HG02870 (cell line): ENCODE data around the gene PRXL2C.
"Not testable (repeated sequence)": the region's sequence is repeated elsewhere in the genome, so short reads cannot be mapped to it uniquely, and the experiment has no call there.

Experiments
- ATAC-seq: cut with Tn5 transposase; IDR thresholded peaks from one replicate; pipeline ENCODE4 v1.9.1; 2021; ENCODE audit warnings: mild to moderate bottlenecking, moderate library complexity; ENCODE audit not compliant: unreplicated experiment

Gene PRXL2C

DNA sequence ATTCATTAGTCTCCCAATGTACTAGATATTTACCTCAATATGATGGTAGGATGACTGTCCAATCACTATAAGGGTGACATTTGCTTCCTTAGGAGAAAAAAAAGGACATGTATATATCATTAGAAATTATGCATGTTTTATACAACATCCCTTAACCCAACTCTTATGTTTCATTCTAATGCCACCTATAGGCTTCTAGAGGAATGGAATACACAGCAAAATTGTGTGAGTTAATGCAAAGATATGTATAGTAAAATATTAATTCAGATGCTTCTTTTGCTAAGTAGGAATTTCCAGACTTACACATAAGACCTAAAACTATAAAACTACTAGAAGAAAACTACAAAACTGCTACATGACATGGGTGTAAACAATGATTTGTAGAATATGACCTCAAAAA, 3.5 kb downstream of the PRXL2C start:
- ATAC-seq: no peak

DNA sequence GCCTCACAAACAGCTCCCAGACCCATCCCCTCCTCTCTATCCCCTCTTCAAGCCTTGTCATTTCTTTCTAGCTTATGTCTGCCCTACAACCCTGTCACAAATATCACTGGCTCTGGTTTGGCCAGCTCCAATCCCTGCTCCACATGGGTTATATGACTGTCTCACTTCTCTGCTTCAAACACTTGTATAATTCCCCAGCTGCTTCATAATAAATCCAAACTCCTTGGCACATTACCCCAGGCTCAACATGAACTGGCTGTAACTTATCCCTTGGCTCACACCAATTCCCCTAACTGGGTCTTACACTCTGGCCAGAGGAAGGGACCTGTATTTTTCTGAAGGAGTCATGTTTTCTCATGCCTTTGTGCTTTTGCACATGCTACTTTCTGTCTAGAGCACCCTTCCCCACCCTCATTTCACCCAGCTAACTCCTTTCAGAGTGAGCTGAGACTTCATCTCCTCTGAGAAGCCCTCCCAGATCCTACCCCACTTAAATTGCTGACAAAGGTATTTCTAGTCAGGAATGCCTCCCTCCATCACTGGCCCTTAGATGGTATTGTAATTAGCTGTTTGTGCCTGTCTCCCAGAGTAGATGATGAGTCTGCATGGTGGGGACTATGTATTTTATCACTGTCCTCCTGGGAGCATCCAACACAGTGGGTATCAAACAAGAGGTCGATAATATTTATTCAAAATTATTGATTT, 5.3 kb downstream of the PRXL2C start:
- no peak for ATAC-seq

DNA sequence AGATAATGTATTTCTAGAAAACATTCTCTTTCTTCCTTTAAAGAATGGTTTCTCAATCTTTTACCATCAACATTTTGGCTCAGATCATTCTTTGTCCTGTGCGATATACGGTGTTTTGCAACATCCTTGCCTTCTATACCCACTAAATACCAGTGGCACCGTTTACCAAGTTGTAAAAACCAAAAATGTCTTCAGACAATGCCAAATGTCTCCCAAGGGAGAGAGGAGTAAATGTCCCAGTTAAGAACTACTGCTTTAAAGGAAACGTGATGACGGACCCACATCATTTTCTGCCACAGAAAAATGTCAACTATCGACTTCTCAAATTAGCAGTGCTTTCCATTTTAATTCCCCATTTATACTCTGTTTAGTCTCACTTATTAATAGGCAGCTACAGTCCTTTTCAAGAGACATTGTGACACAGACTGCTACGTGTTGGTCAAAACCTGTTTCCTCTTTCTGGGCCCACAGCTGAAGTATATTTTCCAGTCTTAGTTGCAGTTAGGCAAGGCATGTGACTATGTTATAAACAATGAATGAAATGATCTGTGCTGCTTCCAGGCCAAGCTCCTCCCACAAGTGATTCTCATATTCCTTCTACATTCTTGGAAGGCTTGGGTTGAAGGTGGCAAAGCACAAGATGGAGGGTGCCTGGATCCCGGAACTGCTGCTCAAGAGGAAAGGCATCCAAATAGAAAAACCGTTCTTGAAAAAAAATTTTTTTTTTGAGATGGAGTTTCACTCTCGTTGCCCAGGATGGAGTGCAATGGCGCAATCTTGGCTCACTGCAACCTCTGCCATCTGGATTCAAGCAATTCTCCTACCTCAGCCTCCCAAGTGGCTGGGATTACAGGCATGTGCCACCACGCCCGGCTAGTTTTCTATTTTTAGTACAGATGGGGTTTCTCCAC, 8.8 kb downstream of the PRXL2C start:
- ATAC-seq: no peak

DNA sequence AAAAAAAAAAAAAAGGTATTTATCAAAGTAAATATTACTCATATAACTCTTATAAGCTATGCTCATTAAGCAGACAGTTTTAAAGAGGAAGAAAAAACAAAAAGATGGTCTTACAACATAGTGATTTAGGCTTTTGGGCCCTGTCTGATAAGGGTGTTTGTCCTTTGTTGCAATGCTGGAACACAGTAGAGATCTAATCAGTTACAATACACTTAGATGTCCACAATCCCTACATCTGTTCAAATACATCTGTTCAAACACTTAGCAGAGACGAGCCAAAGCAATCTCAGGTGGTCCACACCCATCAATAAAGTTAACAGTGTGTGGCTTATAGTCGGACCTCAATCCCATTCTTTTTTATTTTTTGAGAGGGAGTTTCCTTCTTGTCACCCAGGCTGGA, 11.0 kb downstream of the PRXL2C start:
- ATAC-seq: no peak

DNA sequence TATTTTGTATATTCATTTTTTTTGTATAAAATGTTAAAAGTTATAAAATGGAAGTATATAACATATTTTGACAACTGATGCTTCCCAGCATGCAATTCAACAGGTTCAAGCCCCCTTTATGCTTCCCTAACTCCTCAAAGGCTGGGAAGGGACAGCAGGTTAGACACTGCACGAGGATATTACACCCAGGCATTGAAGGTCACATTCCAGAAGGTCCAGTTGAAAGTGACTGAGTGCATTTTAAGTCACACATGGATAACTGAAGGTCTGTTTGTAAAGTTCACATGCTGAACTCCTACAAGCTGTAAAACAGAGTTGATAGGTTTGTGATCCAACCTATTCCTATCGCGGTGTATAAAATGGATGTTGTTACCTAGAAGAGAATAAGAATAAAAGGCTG, 13.6 kb downstream of the PRXL2C start:
- ATAC-seq: no peak

DNA sequence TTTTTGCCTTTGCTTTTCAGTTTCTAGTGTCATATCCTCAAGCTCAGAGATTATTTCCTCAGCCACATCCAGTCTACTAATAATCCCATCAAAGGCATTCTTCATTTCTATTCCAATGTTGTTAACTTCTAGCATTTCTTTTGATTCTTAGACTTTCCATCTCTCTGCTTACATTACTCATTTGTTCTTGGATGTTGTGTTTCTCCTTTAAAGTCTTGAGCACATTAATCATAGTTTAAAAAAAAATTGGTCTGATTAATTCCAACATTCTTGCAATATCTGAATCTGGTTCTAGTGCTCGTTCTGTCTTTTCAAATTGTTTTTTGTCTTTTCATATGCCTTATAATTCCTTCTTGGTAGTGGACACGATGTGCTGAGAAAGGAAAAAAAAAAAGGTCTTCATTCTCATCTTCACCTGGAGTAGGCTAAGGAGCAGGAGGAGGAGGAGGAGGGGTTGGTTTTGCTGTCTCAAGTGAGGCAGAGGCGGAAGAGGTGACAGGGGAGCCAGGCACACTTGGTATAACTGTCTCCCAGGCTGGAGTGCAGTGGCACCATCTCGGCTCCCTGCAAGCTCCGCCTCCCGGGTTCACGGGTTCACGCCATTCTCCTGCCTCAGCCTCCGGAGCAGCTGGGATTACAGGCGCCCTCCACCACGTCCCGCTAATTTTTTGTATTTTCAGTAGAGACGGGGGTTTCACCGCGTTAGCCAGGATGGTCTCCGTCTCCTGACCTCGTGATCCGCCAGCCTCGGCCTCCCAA, 16.3 kb downstream of the PRXL2C start:
- no peak for ATAC-seq

DNA sequence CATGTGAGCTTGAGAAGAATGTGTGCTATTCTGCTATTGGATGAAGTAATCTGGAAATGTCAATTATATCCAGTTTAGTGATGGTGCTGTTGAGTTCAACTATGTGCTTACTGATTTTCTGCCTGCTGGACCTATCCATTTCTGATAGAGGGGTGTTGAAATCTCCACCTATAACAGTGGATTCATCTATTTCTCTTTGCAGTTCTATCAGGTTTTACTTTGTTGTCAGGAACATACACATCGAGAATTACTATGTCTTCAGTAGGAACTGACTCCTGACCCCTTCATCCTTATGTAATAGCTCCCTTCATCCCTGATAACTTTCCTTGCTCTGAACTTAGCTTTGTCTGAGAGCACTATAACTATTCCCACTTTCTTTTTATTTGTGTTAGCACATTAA, 18.7 kb downstream of the PRXL2C start:
- ATAC-seq: no peak

DNA sequence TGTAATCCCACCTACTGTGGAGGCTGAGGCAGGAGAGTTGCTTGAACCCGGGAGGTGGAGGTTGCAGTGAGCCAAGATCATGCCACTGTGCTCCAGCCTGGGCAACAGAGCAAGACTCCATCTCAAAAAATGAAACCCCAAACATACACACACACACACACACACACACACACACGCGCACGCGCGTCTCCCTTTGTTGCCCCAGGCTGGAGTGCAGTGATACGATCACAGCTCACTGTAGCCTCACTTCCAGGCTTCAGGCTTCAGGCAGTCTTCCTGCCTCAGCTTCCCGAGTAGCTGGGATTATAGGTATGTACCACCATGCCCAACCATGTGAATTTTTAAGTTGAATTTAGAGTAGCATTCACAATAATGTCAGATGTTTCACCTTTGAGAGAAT, 21.5 kb downstream of the PRXL2C start:
- not testable (repeated sequence) for ATAC-seq

DNA sequence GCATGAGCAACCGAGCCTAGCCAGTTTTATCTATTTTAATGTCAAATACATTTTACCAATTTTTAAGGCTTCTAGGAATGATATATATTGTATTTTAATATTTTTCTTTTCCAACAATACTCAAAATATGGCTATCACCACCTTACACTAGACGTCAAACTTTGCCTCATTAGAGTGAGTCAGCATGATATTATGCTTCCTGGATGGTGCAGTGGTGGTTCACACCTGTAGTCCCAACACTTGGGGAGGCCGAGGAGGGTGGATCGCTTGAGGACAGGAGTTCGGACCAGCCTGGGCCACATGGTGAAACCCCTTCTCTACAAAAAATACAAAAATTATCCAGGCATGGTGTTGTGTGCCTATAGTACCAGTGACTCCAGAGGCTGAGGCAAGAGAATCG, 28.2 kb downstream of the PRXL2C start:
- ATAC-seq: no peak

DNA sequence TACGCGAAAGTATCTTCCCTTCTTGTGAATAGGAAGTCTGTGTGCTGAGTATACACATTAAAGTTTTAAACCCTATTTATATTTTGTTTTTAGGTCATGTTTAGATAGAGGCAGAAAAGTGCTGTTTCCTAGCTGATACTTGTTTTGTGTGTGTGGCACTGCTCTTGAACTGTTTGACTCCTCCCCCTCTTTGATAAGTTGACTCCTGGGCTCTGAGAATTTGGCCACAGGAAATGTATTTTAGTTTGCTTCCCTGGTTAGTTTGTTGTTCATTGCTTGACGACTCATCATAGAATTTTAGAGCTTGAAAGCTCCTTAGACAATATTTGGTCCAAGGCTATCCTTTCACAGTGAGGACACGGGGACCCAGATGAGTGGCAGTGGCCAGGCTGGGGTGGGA, 33.5 kb downstream of the PRXL2C start:
- ATAC-seq: no peak

DNA sequence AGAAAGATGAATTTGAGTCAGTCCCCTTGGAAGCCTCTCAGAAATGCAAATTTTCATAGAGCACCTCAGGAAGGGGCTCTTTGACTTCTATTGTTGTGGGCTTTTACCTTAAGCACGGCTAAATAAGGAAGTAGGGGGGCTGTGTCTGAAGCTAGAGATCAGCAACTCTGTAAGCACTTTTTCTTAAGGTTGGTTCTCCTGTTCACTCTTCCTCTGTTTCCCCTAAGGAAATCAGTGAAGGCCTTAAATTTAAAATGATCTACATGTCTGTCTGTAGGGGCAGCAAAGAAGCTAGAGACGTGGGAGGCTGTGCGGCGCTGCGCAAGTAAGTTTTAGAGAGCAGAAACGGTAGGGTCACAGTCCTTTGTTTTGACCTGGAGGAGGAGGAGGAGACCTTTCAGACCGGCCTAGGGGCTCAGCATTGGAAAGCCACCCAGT, 34.3 kb downstream of the PRXL2C start:
- no peak for ATAC-seq

DNA sequence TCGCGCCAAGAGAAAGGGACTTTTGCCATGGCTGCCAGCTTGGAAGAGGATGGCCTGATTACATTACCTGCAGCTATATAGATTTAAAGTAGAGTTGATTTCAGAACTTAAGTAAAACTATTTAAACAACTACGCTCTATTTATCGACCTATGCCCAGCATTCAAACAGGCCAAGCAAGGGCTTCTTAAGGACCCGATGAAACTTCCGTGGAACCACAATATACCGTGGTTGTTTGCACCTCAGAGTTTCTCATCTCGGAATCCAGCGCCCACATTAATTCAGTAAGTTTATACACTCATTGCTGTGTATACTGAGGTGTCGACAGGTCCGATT, 35.0 kb downstream of the PRXL2C start:
- ATAC-seq: no peak

DNA sequence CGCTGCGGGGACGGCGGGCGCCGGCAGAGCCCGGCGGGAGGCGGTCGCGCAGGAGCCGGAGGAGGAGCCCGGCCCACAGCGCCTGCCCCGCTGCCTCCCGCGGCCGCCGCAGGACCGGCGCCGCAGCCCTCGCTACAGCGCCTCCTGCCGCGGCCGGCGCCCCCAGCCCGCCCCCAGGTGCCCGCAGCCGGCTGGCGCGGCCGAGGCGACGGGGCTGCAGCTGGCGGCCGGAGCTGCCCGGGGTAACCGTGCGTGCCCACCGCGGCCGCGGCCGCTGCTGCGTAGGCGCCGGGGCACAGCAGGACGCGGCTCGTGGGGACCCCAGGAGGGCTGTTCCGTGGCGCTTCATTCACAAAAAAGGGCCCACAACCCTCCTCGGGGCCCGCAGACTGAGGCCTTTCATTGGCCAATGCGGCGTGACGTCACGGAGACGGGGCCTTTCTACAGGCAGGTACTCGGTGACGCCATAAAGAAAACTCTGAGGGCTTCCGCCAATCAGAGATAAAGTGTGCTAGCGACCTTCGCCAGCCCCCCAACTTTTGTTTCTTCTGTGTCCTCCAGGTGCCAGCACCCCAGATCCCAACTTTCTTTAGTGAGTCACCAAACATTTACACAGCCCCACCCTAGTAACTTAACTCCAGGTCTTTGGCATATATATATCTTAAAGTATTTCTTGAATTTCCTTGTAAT, 35.5 kb downstream of the PRXL2C start, which contains the start of gene CDC14B:
Gene CDC14B (minus strand): TSS at position 353 of the 690 bp plus-strand sequence. CDS start 465 bp downstream, outside the sequence.
- no peak for ATAC-seq

DNA sequence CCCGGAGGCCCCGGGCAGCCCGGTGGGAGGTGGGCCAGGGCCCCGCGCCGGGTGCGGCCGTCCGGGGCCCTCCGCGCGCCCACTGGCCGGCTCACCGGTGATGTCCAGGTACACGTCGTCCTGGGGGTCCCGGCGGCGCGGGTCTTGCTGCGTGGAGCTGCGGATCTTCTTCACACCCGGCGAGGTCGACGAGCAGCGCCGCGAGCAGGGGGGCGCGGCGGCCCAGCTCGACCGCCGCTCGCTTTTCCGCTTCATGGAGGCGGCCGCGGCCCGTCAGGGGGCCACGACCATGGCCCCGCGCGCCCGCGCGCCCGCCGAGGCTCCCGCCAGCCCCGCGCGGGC, 36.0 kb downstream of the PRXL2C start:
- no peak for ATAC-seq

DNA sequence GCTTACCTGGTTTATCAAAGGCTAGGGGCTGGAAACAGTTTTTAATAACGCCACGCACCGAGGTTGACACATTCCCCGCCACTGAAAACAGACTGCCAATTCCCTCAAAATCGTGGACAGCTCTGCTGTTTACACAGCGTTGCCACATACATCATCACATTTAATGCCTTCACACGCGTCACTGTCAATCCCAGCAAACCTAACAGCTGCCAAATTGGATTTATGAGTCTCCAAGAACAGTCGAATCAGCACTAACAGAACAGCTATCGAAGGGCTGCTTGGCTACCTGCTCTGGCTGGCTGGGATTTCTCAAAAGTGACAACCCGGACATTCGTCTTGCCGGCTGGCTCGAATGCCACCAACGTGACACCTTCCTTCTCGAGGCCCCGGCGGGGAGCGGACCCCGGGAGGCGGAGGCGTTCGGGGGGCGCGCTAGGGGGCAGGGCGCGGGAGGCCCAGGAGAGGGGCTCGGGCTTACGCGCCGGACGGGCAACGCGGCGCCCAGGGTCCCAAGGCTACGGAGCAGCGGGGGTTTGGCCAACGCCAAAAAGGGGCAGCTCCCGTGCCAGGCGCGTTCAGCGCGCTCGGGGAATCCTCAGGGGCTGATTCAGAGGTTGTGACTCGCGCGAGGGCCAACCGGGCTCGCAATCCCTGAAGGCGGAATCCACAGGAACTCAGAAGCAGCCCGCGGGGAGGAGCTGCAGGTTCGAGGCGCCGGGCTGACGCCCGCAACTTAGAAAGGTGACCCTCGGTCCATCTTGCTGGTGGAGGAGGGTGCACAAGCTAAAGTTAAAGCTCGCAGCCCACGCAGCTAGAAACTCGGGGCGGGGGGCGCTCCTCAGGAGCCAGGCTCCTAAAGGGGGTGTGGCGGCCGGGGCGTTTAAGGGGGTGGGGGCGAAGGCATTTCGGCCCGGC, 36.7 kb downstream of the PRXL2C start:
- no peak for ATAC-seq

DNA sequence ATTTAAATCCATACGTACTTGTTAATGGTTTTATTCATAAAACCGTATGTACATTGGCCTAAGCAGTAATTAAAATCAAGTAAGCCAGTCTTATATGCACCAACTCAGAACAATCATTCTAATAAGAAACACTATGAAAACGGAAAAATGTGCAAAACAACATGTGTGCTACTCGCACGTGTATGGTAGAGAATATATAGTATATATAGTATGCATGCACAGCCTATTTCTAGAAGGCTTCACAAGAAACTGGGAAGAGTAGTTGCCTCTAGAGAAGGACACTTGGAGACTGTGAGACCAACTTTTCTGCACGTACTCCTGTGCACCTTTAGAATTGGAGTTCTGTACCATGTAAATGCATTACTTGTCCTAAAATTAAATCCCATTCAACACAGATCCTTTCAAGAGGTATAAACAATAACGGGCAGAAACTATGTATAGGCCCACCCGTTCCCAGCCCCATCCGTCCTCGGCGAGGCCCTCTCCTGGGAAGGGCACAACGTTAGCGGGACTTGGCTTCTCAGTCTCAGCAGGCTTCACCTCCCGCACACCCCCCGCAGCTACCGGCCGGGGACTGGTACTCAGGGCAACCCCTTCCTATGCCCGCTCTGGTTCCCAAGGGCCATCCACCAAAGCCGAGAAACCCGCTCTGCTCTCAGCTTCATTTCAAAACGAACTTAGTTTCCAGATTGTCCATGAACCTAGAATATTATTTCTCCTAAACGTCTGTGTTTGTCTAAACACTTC, 37.5 kb downstream of the PRXL2C start:
- no peak for ATAC-seq

DNA sequence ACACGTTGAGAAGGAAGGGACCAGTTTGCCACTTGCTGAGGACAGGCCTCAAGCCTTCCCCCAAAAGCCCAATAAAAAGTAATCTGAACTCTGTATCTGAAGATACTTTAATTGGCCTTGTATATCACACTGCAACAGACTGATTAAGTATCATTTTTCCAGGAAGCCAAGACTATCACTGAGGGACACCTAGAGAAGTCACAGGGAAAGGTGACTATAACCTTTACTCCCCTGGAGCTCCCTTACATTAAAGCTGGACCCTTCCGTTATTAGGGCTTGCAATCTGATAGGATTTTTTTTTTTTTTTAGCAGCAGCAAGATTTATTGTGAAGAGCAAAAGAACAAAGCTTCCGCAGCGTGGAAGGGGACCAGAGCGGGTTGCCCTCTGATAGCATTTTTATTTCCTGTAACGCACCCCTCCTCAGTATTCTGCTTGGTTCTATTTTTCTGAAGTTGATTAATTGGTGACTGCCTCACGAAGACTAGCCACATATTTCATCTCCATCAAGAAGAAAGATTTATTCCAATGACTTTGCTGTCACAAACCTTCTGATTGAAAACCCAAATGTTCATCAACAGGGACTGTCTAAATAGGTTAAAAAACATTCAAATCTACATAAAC, 38.2 kb downstream of the PRXL2C start:
- no peak for ATAC-seq

DNA sequence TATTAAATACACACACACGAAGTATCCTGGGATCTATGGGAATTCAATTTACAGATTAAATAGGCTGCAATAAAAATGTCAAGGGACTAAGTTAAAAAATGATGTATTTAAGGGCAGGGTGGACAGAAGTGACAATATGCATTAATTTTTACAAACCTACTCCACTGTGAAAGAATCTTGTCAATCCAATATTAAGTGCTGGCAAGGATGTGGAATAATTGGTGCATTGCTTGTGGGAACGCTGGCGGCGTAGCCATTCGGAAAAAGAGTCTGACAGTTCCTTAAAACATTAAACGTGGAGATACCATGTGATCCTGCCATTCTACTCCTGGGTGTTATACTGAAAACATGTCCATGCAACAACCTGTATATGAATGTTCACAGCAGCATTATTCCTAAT, 39.7 kb downstream of the PRXL2C start:
- ATAC-seq: no peak

DNA sequence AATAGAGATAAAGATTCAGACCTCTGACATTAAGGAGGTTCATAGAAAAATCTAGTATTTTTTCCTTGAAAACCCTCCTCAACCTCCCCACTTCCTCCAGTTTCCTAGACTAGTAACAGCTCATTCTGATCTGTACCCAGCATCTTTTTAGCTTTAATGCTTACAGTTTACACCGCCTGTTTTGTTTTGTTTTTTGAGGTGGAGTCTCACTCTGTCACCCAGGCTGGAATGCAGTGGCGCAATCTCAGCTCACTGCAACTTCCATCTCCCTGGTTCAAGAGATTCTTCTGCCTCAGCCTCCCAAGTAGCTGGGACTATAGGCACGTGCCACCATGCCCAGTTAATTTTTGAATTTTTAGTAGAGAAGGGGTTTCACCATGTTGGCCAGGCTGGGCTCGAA, 40.5 kb downstream of the PRXL2C start:
- ATAC-seq: not testable (repeated sequence)
